ENCODE results near the gene HDAC6. TPM values are rescaled to one million over a fixed set of nuclear protein-coding genes. Genes with fewer than 3 reads are reported as not detected.

The HDAC6 gene
- 21.7 and 34.1 TPM in 2 replicates for total RNA-seq

GRCh38 chrX:48801280-48802088 is at the start of gene HDAC6:
Gene HDAC6, plus strand, starts transcription at chrX:48802067. Its CDS starts 626 bp downstream, at chrX:48802693.

GRCh38 chrX:48761674-48762471 is 40.0 kb upstream of the HDAC6 start, which contains the start of gene GLOD5:
Gene GLOD5, plus strand, starts transcription at chrX:48761747. Its CDS starts 44 bp downstream, at chrX:48761791.

GRCh38 chrX:48786341-48786800 is 15.5 kb upstream of the HDAC6 start, which contains the start of gene GATA1:
Gene GATA1, plus strand, starts transcription at chrX:48786590. Its CDS starts 4,520 bp downstream, at chrX:48791110.

GRCh38 chrX:48826135-48826875 is 24.4 kb downstream of the HDAC6 start, which contains the start of gene ERAS:
Gene ERAS, plus strand, starts transcription at chrX:48826513. Its CDS starts 2,611 bp downstream, at chrX:48829124.

GRCh38 chrX:48835524-48836329 is 33.9 kb downstream of the HDAC6 start, which contains the start of gene PCSK1N:
Gene PCSK1N, minus strand, starts transcription at chrX:48835610. Its CDS starts 78 bp downstream, at chrX:48835532.

Other genes with a start within 250 kb of the HDAC6 start
- gene RBM3, start 227.6 kb upstream of the HDAC6 start, total RNA-seq: 45.4 and 78.6 TPM in 2 replicates
- 73.3 and 77.3 TPM in 2 replicates for gene WDR13, start 204.6 kb upstream of the HDAC6 start, total RNA-seq
- gene WAS, start 118.3 kb upstream of the HDAC6 start, total RNA-seq: 0.28 TPM in 1 of 2 replicates, not detected in the other
- 1.4 and 10.5 TPM in 2 replicates for gene SUV39H1, start 105.3 kb upstream of the HDAC6 start, total RNA-seq
- not detected in 2 replicates for gene GLOD5, start 40.3 kb upstream of the HDAC6 start, total RNA-seq
- gene GATA1, start 15.5 kb upstream of the HDAC6 start, total RNA-seq: not detected in 2 replicates
- not detected in 2 replicates for gene ERAS, start 24.4 kb downstream of the HDAC6 start, total RNA-seq
- 0.19 and 0.85 TPM in 2 replicates for gene PCSK1N, start 33.5 kb downstream of the HDAC6 start, total RNA-seq
- 26.5 and 42.0 TPM in 2 replicates for gene TIMM17B, start 95.7 kb downstream of the HDAC6 start, total RNA-seq
- 36.1 and 88.6 TPM in 2 replicates for gene PQBP1, start 95.9 kb downstream of the HDAC6 start, total RNA-seq
- gene SLC35A2, start 109.6 kb downstream of the HDAC6 start, total RNA-seq: 18.6 and 19.6 TPM in 2 replicates
- gene PIM2, start 117.0 kb downstream of the HDAC6 start, total RNA-seq: 5.2 and 7.0 TPM in 2 replicates
- 25.9 and 34.5 TPM in 2 replicates for gene OTUD5, start 155.5 kb downstream of the HDAC6 start, total RNA-seq
- gene KCND1, start 169.8 kb downstream of the HDAC6 start, total RNA-seq: 0.56 and 0.58 TPM in 2 replicates
- 23.1 and 28.2 TPM in 2 replicates for gene GRIPAP1, start 200.2 kb downstream of the HDAC6 start, total RNA-seq
- gene TFE3, start 241.3 kb downstream of the HDAC6 start, total RNA-seq: 29.1 and 33.0 TPM in 2 replicates